ENCODE data around the gene LEO1. TPM values are rescaled to one million over a fixed set of nuclear protein-coding genes. Genes with fewer than 3 reads are reported as not detected.

The LEO1 gene
- total RNA-seq, 4 donors from 2014 or later, result 7.9 to 14.1 (median 10.5) TPM

GRCh38 chr15:51973220-51973619 is 1.6 kb upstream of the LEO1 start:
- Histone ChIP-seq H3K27ac (replicated peaks in 1 of 4) (no peak overlapping the region), H3K4me3 (no peak overlapping the region), H3K36me3 (no peaks in the 10 kb centered on the region), H3K9me3 (no peaks in the 10 kb centered on the region), H3K4me1 (peaks cover 18 to 27% (median 20%) of the 10 kb centered on the region in 4 donors), H3K27me3 (no peaks in the 10 kb centered on the region)
- no peak for DNase-seq (ENCODE audit: extremely low spot score)
- intact Hi-C loops (cut with DNase I), result loop anchor here (5.0 kb wide), 2 partner anchors 49 to 104 kb away; no protein-coding TSS in a partner anchor
- WGBS, result 83% methylated on average over 5 of the region's 5 CpGs
- no peak for TF ChIP-seq POLR2A (IDR thresholded peaks at IDR 0.05; ENCODE audit: low read depth)
- TF ChIP-seq CTCF (IDR thresholded peaks at IDR 0.05), result no peak
- TF ChIP-seq POLR2AphosphoS5 (IDR thresholded peaks at IDR 0.05), result no peak
- no peak for TF ChIP-seq EP300 (IDR thresholded peaks at IDR 0.05)

GRCh38 chr15:51971032-51971374 is 575 bp downstream of the LEO1 start:
- intact Hi-C loops (cut with DNase I), result loop anchor here (5.0 kb wide), 2 partner anchors 51 to 106 kb away; no protein-coding TSS in a partner anchor
- 0% methylated on average over 7 of the region's 7 CpGs for WGBS
- TF ChIP-seq EP300 (IDR thresholded peaks at IDR 0.05) (no peak), POLR2A (IDR thresholded peaks at IDR 0.05; ENCODE audit: low read depth) (no peak), POLR2AphosphoS5 (IDR thresholded peaks at IDR 0.05) (no peak), CTCF (IDR thresholded peaks at IDR 0.05) (no peak)

GRCh38 chr15:51970132-51970817 is 1.3 kb downstream of the LEO1 start:
- TF ChIP-seq EP300 (IDR thresholded peaks at IDR 0.05) (no peak), POLR2AphosphoS5 (IDR thresholded peaks at IDR 0.05) (no peak), POLR2A (IDR thresholded peaks at IDR 0.05; ENCODE audit: low read depth) (no peak), CTCF (IDR thresholded peaks at IDR 0.05) (no peak)
- WGBS, result 69% methylated on average over 4 of the region's 4 CpGs
- DNase-seq (ENCODE audit: extremely low spot score), result no peak
- H3K4me1 ChIP-seq, result peaks cover 18 to 27% (median 20%) of the 10 kb centered on the region in 4 donors
- no peaks in the 10 kb centered on the region for H3K27me3 ChIP-seq
- H3K4me3 ChIP-seq, result peak overlapping the region in 2 of 4 donors; percentile 66 to 79
- H3K9me3 ChIP-seq, result peaks cover 0 to 10% (median 4%) of the 10 kb centered on the region in 4 donors
- peak overlapping the region in 1 of 4 donors; percentile 88 for H3K27ac ChIP-seq (replicated peaks in 1 of 4)
- peaks cover 0 to 8% (median 5%) of the 10 kb centered on the region in 4 donors for H3K36me3 ChIP-seq
- intact Hi-C loops (cut with DNase I), result loop anchor here (5.0 kb wide), 2 partner anchors 52 to 107 kb away; no protein-coding TSS in a partner anchor

More at GRCh38 chr15:51971032-51971374, 575 bp downstream of the LEO1 start:
- DNase-seq (ENCODE audit: extremely low spot score), result no peak
- Histone ChIP-seq H3K9me3 (peaks cover 0 to 10% (median 4%) of the 10 kb centered on the region in 4 donors), H3K4me1 (peaks cover 18 to 27% (median 20%) of the 10 kb centered on the region in 4 donors), H3K27ac (replicated peaks in 1 of 4) (peak overlapping the region; percentile 85 to 89 (median 88)), H3K4me3 (peak overlapping the region; percentile 66 to 79 (median 72)), H3K27me3 (no peaks in the 10 kb centered on the region), H3K36me3 (peaks cover 0 to 5% (median under 1%) of the 10 kb centered on the region in 4 donors)

GRCh38 chr15:51969728-51970127 is 1.9 kb downstream of the LEO1 start:
- TF ChIP-seq CTCF (IDR thresholded peaks at IDR 0.05) (no peak), POLR2AphosphoS5 (IDR thresholded peaks at IDR 0.05) (no peak), EP300 (IDR thresholded peaks at IDR 0.05) (no peak), POLR2A (IDR thresholded peaks at IDR 0.05; ENCODE audit: low read depth) (no peak)
- intact Hi-C loops (cut with DNase I), result loop anchor here (5.0 kb wide), 2 partner anchors 53 to 108 kb away; no protein-coding TSS in a partner anchor
- H3K27me3 ChIP-seq, result no peaks in the 10 kb centered on the region
- H3K27ac ChIP-seq (replicated peaks in 1 of 4), result no peak overlapping the region
- H3K36me3 ChIP-seq, result peaks cover 0 to 13% (median 8%) of the 10 kb centered on the region in 4 donors
- no peak for DNase-seq (ENCODE audit: extremely low spot score)
- H3K4me3 ChIP-seq, result no peak overlapping the region
- peaks cover 0 to 10% (median 4%) of the 10 kb centered on the region in 4 donors for H3K9me3 ChIP-seq
- WGBS, result 88% methylated on average over 4 of the region's 4 CpGs
- peaks cover 18 to 27% (median 20%) of the 10 kb centered on the region in 4 donors for H3K4me1 ChIP-seq
